Measurements from ENCODE around the gene GREM1.

GRCh38 chr15:32682977-32683630 lies 34.7 kb upstream of the GREM1 start:
- TF ChIP-seq CTCF (IDR thresholded peaks at IDR 0.05) (no peak), POLR2A (IDR thresholded peaks at IDR 0.05) (no peak)

Measured in adrenal gland (tissue), 5 donors.